H1 (cell line): ENCODE measurements around the gene PGM1. TPM values are rescaled to one million over a fixed set of nuclear protein-coding genes. Genes with fewer than 3 reads are reported as not detected.
A peak's percentile ranks its signal among the peaks of the same experiment; 100 is the strongest.

Experiments
- ASH2L ChIP-seq: fragments of 200-600, 300-600 bp; sonication (generic); IDR thresholded peaks from one replicate; pipeline ENCODE4 v1.7.1; 2017; ENCODE audit warnings: low read length
- CEBPB ChIP-seq: IDR thresholded peaks from 2 replicates; pipeline ENCODE4 v1.6.1; 2012; ENCODE audit warnings: low read depth, low read length
- CTCF ChIP-seq, 3 experiments: IDR thresholded peaks; 1 replicate in 2 of 3; 2 replicates in 1 of 3; pipeline versions ENCODE4 v1.5.1 to v1.6.1; 2011; ENCODE audit warnings: low read length in 3 of 3, mild to moderate bottlenecking in 3 of 3, inconsistent platforms in 2 of 3, low read depth in 1 of 3, moderate library complexity in 1 of 3; ENCODE audit not compliant: insufficient read depth in 1 of 3; ENCODE audit errors: control extremely low read depth in 1 of 3
- FOSL1 ChIP-seq: IDR thresholded peaks from 2 replicates; pipeline ENCODE4 v1.6.1; 2011; ENCODE audit warnings: mild to moderate bottlenecking, low read depth, low read length, moderate library complexity; ENCODE audit not compliant: insufficient read depth
- KDM4A ChIP-seq: IDR thresholded peaks from one replicate; pipeline ENCODE4 v1.7.1; 2012; ENCODE audit warnings: low read depth, mild to moderate bottlenecking, moderate library complexity, low read length, inconsistent platforms; ENCODE audit not compliant: severe bottlenecking
- MAFK ChIP-seq: IDR thresholded peaks from 2 replicates; pipeline ENCODE4 v1.6.1; 2012; ENCODE audit warnings: low read depth, mild to moderate bottlenecking, improper control_type of control experiment, low read length
- NRF1 ChIP-seq: IDR thresholded peaks from 2 replicates; pipeline ENCODE4 v1.6.1; 2011; ENCODE audit warnings: mild to moderate bottlenecking, low read depth, low read length, improper control_type of control experiment
- POLR2A ChIP-seq, 2 experiments: IDR thresholded peaks; 1 replicate in 1 of 2; 2 replicates in 1 of 2; pipeline ENCODE4 v1.6.1; 2011; ENCODE audit warnings: low read depth in 2 of 2, low read length in 2 of 2, mild to moderate bottlenecking in 2 of 2; ENCODE audit errors: control extremely low read depth in 1 of 2
- RNF2 ChIP-seq: fragments of 200-900, 300-1000 bp; sonication (generic); IDR thresholded peaks from 2 replicates; pipeline ENCODE4 v1.7.1; 2016; ENCODE audit warnings: borderline replicate concordance, low read depth, mild to moderate bottlenecking, antibody characterized with exemption, low read length; ENCODE audit not compliant: poor library complexity, severe bottlenecking; ENCODE audit errors: missing control alignments
- SAP30 ChIP-seq: fragments of 300-600 bp; sonication (generic); IDR thresholded peaks from 2 replicates; pipeline ENCODE4 v1.7.1; 2012; ENCODE audit warnings: low read length, moderate library complexity, mild to moderate bottlenecking, inconsistent platforms; ENCODE audit not compliant: insufficient read depth, insufficient replicate concordance
- SIN3A ChIP-seq, 2 experiments: IDR thresholded peaks in 1 of 2; conservative IDR thresholded peaks in 1 of 2; 2 replicates each; pipeline ENCODE4 v1.6.1; 2011 to 2012; ENCODE audit warnings: low read length in 2 of 2, improper control_type of control experiment in 1 of 2, low read depth in 1 of 2, mild to moderate bottlenecking in 1 of 2
- ZNF274 ChIP-seq: IDR thresholded peaks from 2 replicates; pipeline ENCODE4 v1.7.0; 2012; ENCODE audit warnings: low read length, borderline replicate concordance; ENCODE audit errors: extremely low read depth
- polyA plus RNA-seq, 7 experiments: library from polyadenylated mRNA; depleted of rRNA in 3 of 7; stranded (reverse) in 5 of 7; unstranded in 2 of 7; fragments of >200 nt in 5 of 7; fragments of 200-250 nt in 2 of 7; gene quantifications; 1 replicate in 5 of 7; 2 replicates in 1 of 7; 4 replicates in 1 of 7; pipeline versions ENCODE4 v1.2.1 to v1.2.3, GENCODE V29; 2011 to 2013; ENCODE audit warnings: missing spikeins in 2 of 7, mixed read lengths in 2 of 7
- total RNA-seq: library from RNA; stranded (reverse); fragmentation: NEBNext Ultra II Directional; extraction: Animal tissue kit (Norgen Biotek cat#: 25700); gene quantifications from 2 replicates; pipeline ENCODE4 v1.2.1, GENCODE V29; 2021

PGM1 gene
- total and polyA plus RNA-seq, 2 of the 8 experiments (the other 6 are each of a cell fraction or from before 2014, with no cell fraction given), result 33.0 to 65.4 TPM

GRCh38 chr1:63593886-63594605, 835 bp downstream of the PGM1 start (continued):
- no peak for TF ChIP-seq CTCF (IDR thresholded peaks at IDR 0.05; ENCODE audit: control extremely low read depth in 1 of 3, insufficient read depth in 1 of 3, low read depth in 1 of 3, low read length in 3 of 3)
- TF ChIP-seq MAFK, result no peak
- no peak for TF ChIP-seq FOSL1
- TF ChIP-seq RNF2, result no peak
- no peak for TF ChIP-seq NRF1
- no peak for TF ChIP-seq SAP30
- peak; percentile 74 for TF ChIP-seq CEBPB
- TF ChIP-seq ZNF274, result no peak
- peak; percentile 18 to 69; a peak in 2 of 4 replicates for TF ChIP-seq SIN3A (conservative IDR thresholded peaks at IDR 0.05 in 1 of 2, IDR thresholded peaks at IDR 0.05 in 1 of 2; ENCODE audit: low read depth in 1 of 2, low read length in 2 of 2)
- peak; percentile 60 for TF ChIP-seq ASH2L
- TF ChIP-seq KDM4A, result peak; percentile 63
- TF ChIP-seq POLR2A (IDR thresholded peaks at IDR 0.05; ENCODE audit: control extremely low read depth in 1 of 2, low read depth in 2 of 2, low read length in 2 of 2), result peak in 1 of 2 experiments; percentile 19; a peak in 1 of 3 replicates
